Neuronal stem cell (in vitro differentiated cells): ENCODE results near the gene TMCC3.

Experiments
- DNase-seq: peaks from one replicate; pipeline ENCODE4 v3.0.0-alpha.2; 2013; ENCODE audit warnings: low spot score
- H2AFZ ChIP-seq: one replicate; pipeline ENCODE4 v1.6.1; 2013; ENCODE audit warnings: mild to moderate bottlenecking, low read length, inconsistent platforms
- H2AK5ac ChIP-seq: 2 replicates; pipeline ENCODE4 v1.6.1; 2013; ENCODE audit warnings: low read depth, mild to moderate bottlenecking, inconsistent platforms, low read length, moderate library complexity, mixed read lengths
- H2BK120ac ChIP-seq: 2 replicates; pipeline ENCODE4 v1.6.1; 2013; ENCODE audit warnings: low read depth, mild to moderate bottlenecking, inconsistent platforms, low read length, moderate library complexity, mixed read lengths
- H2BK12ac ChIP-seq: one replicate; pipeline ENCODE4 v1.6.1; 2013; ENCODE audit warnings: low read length, inconsistent platforms
- H2BK15ac ChIP-seq: 2 replicates; pipeline ENCODE4 v1.6.1; 2013; ENCODE audit warnings: mild to moderate bottlenecking, low read length, inconsistent platforms, mixed read lengths
- H2BK5ac ChIP-seq: one replicate; pipeline ENCODE4 v1.6.1; 2013; ENCODE audit warnings: inconsistent platforms, mild to moderate bottlenecking, low read length, moderate library complexity
- H3K14ac ChIP-seq: one replicate; pipeline ENCODE4 v1.6.1; 2013; ENCODE audit warnings: low read length, inconsistent platforms
- H3K18ac ChIP-seq: 2 replicates; pipeline ENCODE4 v1.6.1; 2013; ENCODE audit warnings: low read length, inconsistent platforms
- H3K23ac ChIP-seq: 2 replicates; pipeline ENCODE4 v1.6.1; 2013; ENCODE audit warnings: low read depth, mild to moderate bottlenecking, mixed read lengths, low read length, inconsistent platforms; ENCODE audit not compliant: poor library complexity
- H3K27ac ChIP-seq: replicated peaks from 3 replicates; pipeline ENCODE4 v1.5.1; 2013; ENCODE audit warnings: low read length, inconsistent platforms
- H3K27me3 ChIP-seq, 3 experiments: 2 replicates each; pipeline ENCODE4 v1.6.1; 2013; ENCODE audit warnings: low read length in 3 of 3, mild to moderate bottlenecking in 2 of 3, inconsistent platforms in 1 of 3, low read depth in 1 of 3, mixed read lengths in 1 of 3, moderate library complexity in 1 of 3; ENCODE audit not compliant: control insufficient read depth in 3 of 3, insufficient read depth in 3 of 3
- H3K36me3 ChIP-seq, 2 donors: replicated peaks in 1 of 2; 2 replicates each; pipeline ENCODE4 v1.6.1; 2013; ENCODE audit warnings: low read length in 2 of 2; ENCODE audit not compliant: control insufficient read depth in 2 of 2, insufficient read depth in 2 of 2
- H3K4ac ChIP-seq: 2 replicates; pipeline ENCODE4 v1.6.1; 2013; ENCODE audit warnings: inconsistent platforms, mild to moderate bottlenecking, low read length, moderate library complexity
- H3K4me1 ChIP-seq, 2 donors: 1 replicate in 1 of 2; 2 replicates in 1 of 2; pipeline ENCODE4 v1.6.1; 2013; ENCODE audit warnings: low read length in 2 of 2, low read depth in 1 of 2; ENCODE audit not compliant: control insufficient read depth in 2 of 2, insufficient read depth in 1 of 2
- H3K4me2 ChIP-seq: one replicate; pipeline ENCODE4 v1.6.1; 2013; ENCODE audit warnings: mild to moderate bottlenecking, low read length, inconsistent platforms; ENCODE audit not compliant: insufficient read depth, poor library complexity, severe bottlenecking
- H3K4me3 ChIP-seq, 2 donors: 2 replicates each; pipeline ENCODE4 v1.5.1; 2013; ENCODE audit warnings: low read length in 2 of 2, mild to moderate bottlenecking in 2 of 2, inconsistent platforms in 1 of 2, moderate library complexity in 1 of 2
- H3K79me1 ChIP-seq: one replicate; pipeline ENCODE4 v1.6.1; 2013; ENCODE audit warnings: low read depth, mild to moderate bottlenecking, inconsistent platforms, low read length, moderate library complexity
- H3K9ac ChIP-seq: one replicate; pipeline ENCODE4 v1.6.1; 2013; ENCODE audit warnings: mild to moderate bottlenecking, low read depth, low read length, inconsistent platforms; ENCODE audit not compliant: poor library complexity
- H3K9me3 ChIP-seq, 2 donors: replicated peaks in 1 of 2; 2 replicates each; pipeline versions ENCODE3 to v1.6.1; 2013; ENCODE audit warnings: low read length in 2 of 2, mild to moderate bottlenecking in 2 of 2, inconsistent platforms in 1 of 2, low read depth in 1 of 2, mixed read lengths in 1 of 2, moderate library complexity in 1 of 2; ENCODE audit not compliant: control insufficient read depth in 2 of 2, insufficient read depth in 1 of 2
- H4K8ac ChIP-seq: one replicate; pipeline ENCODE4 v1.6.1; 2013; ENCODE audit warnings: low read depth, mild to moderate bottlenecking, inconsistent platforms, low read length, moderate library complexity
- H4K91ac ChIP-seq: one replicate; pipeline ENCODE4 v1.6.1; 2013; ENCODE audit warnings: low read length, low read depth, mild to moderate bottlenecking, inconsistent platforms; ENCODE audit not compliant: poor library complexity
- WGBS, 2 donors: extraction: QIAGEN DNeasy Blood & Tissue Kit; methylation state at CpG; one replicate each; pipeline ENCODE4 v1.1.7; 2013; ENCODE audit warnings: missing lambda C conversion rate in 2 of 2, mixed read lengths in 1 of 2; ENCODE audit not compliant: insufficient read length in 2 of 2, insufficient replicate concordance in 1 of 2; ENCODE audit errors: extremely low coverage in 2 of 2; 5-methylcytosine and 5-hydroxymethylcytosine counted together

The TMCC3 gene

GRCh38 chr12:94596596-94596995, 53.8 kb downstream of the TMCC3 start:
- Histone ChIP-seq H4K91ac (no peak overlapping the region), H3K27ac (no peak overlapping the region), H4K8ac (no peak overlapping the region), H3K4me1 (no peaks in the 10 kb centered on the region), H3K18ac (no peak overlapping the region), H3K23ac (no peak overlapping the region), H3K4ac (no peak overlapping the region), H3K4me2 (no peak overlapping the region), H3K4me3 (no peak overlapping the region), H3K14ac (no peak overlapping the region), H2BK12ac (no peak overlapping the region), H3K9ac (no peak overlapping the region), H2BK15ac (no peak overlapping the region), H3K79me1 (no peaks in the 10 kb centered on the region), H2AFZ (no peak overlapping the region), H2AK5ac (no peak overlapping the region), H2BK120ac (no peak overlapping the region), H2BK5ac (no peak overlapping the region), H3K36me3 (no peaks in the 10 kb centered on the region), H3K9me3 (no peaks in the 10 kb centered on the region), H3K27me3 (peaks cover 0 to 9% (median 0%) of the 10 kb centered on the region in 3 experiments)
- no peak for DNase-seq
- no CpG with 5 or more reads among the region's 2 CpGs for WGBS, 2 donors

- Histone ChIP-seq H3K79me1 (no peaks in the 10 kb centered on the region), H3K27ac (no peak overlapping the region), H3K9ac (no peak overlapping the region), H3K23ac (no peak overlapping the region), H3K14ac (no peak overlapping the region), H2BK120ac (no peak overlapping the region), H2AFZ (no peak overlapping the region), H2BK12ac (no peak overlapping the region), H3K4me3 (no peak overlapping the region), H3K9me3 (no peaks in the 10 kb centered on the region), H3K36me3 (no peaks in the 10 kb centered on the region), H2AK5ac (no peak overlapping the region), H3K27me3 (peaks cover 0 to 9% (median 0%) of the 10 kb centered on the region in 3 experiments), H3K4ac (no peak overlapping the region), H4K8ac (no peak overlapping the region), H3K18ac (no peak overlapping the region), H2BK5ac (no peak overlapping the region), H2BK15ac (no peak overlapping the region), H4K91ac (no peak overlapping the region), H3K4me1 (peaks cover 2 to 6% of the 10 kb centered on the region in 2 donors), H3K4me2 (no peak overlapping the region)
- no CpG with 5 or more reads among the region's 3 CpGs for WGBS, 2 donors
- no peak for DNase-seq
These were observed 55.2 kb downstream of the TMCC3 start for GRCh38 chr12:94595152-94595551.

- H3K36me3 ChIP-seq, result no peaks in the 10 kb centered on the region
- H2AK5ac ChIP-seq, result no peak overlapping the region
- no peak overlapping the region for H3K23ac ChIP-seq
- no peak overlapping the region for H2BK120ac ChIP-seq
- H3K79me1 ChIP-seq, result no peaks in the 10 kb centered on the region
- no peak overlapping the region for H3K14ac ChIP-seq
- H3K18ac ChIP-seq, result no peak overlapping the region
- H2AFZ ChIP-seq, result peak overlapping the region; percentile 30
- H3K27me3 ChIP-seq, result peaks cover 0 to 9% (median 0%) of the 10 kb centered on the region in 3 experiments
- no peaks in the 10 kb centered on the region for H3K9me3 ChIP-seq
- H2BK15ac ChIP-seq, result no peak overlapping the region
- no peak overlapping the region for H3K27ac ChIP-seq
- no peak overlapping the region for H4K91ac ChIP-seq
- H2BK12ac ChIP-seq, result no peak overlapping the region
- no peak overlapping the region for H2BK5ac ChIP-seq
- H3K4me1 ChIP-seq, result peaks cover 2 to 6% of the 10 kb centered on the region in 2 donors
- no peak overlapping the region for H4K8ac ChIP-seq
- H3K4ac ChIP-seq, result no peak overlapping the region
- no CpG with 5 or more reads among the region's 3 CpGs for WGBS, 2 donors
- no peak overlapping the region for H3K4me3 ChIP-seq
- DNase-seq, result no peak
- no peak overlapping the region for H3K4me2 ChIP-seq
- H3K9ac ChIP-seq, result no peak overlapping the region
These were observed 55.9 kb downstream of the TMCC3 start for GRCh38 chr12:94594443-94594825.

- no peak overlapping the region for H2BK15ac ChIP-seq
- H3K4me3 ChIP-seq, result no peak overlapping the region
- peaks cover 2 to 6% of the 10 kb centered on the region in 2 donors for H3K4me1 ChIP-seq
- no peak overlapping the region for H2BK120ac ChIP-seq
- H3K18ac ChIP-seq, result no peak overlapping the region
- H2AK5ac ChIP-seq, result no peak overlapping the region
- H2AFZ ChIP-seq, result peak overlapping the region; percentile 30
- H3K36me3 ChIP-seq, result no peaks in the 10 kb centered on the region
- DNase-seq, result no peak
- peaks cover 0 to 6% (median 0%) of the 10 kb centered on the region in 3 experiments for H3K27me3 ChIP-seq
- H3K9me3 ChIP-seq, result no peaks in the 10 kb centered on the region
- H2BK12ac ChIP-seq, result no peak overlapping the region
- no peak overlapping the region for H2BK5ac ChIP-seq
- H3K79me1 ChIP-seq, result no peaks in the 10 kb centered on the region
- H3K14ac ChIP-seq, result no peak overlapping the region
- H4K91ac ChIP-seq, result no peak overlapping the region
- H3K4me2 ChIP-seq, result no peak overlapping the region
- H3K9ac ChIP-seq, result no peak overlapping the region
- no peak overlapping the region for H3K23ac ChIP-seq
- no peak overlapping the region for H4K8ac ChIP-seq
- no peak overlapping the region for H3K4ac ChIP-seq
- no peak overlapping the region for H3K27ac ChIP-seq
- WGBS, 2 donors, result no CpG with 5 or more reads among the region's 4 CpGs
These were observed 56.4 kb downstream of the TMCC3 start for GRCh38 chr12:94593822-94594442.
